Measurements from ENCODE around the gene CAND2.

DNA sequence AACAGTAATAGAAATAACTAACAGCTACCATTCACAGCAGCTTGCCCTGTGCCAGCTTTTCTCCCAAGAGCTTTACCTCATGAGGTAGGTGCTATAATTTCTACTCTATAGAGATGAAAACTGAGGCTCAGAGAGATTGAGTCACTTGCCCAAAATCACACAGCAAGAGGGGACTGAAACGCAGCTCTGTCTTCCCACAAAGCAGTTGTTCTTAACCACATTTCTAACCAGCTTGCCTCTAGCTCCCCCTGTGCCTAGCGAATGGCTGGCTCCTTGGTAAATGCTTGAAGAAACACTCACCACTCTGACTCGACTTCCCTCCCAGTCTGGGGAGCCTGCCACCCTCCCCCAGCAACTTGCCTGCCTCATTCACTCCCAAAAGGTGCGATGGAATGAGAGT lies 21.9 kb upstream of the CAND2 start:
- TF ChIP-seq, protein P1, sequence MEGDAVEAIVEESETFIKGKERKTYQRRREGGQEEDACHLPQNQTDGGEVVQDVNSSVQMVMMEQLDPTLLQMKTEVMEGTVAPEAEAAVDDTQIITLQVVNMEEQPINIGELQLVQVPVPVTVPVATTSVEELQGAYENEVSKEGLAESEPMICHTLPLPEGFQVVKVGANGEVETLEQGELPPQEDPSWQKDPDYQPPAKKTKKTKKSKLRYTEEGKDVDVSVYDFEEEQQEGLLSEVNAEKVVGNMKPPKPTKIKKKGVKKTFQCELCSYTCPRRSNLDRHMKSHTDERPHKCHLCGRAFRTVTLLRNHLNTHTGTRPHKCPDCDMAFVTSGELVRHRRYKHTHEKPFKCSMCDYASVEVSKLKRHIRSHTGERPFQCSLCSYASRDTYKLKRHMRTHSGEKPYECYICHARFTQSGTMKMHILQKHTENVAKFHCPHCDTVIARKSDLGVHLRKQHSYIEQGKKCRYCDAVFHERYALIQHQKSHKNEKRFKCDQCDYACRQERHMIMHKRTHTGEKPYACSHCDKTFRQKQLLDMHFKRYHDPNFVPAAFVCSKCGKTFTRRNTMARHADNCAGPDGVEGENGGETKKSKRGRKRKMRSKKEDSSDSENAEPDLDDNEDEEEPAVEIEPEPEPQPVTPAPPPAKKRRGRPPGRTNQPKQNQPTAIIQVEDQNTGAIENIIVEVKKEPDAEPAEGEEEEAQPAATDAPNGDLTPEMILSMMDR (IDR thresholded peaks at IDR 0.05; ENCODE audit: low read length) = no peak
- TF ChIP-seq EZH2 (IDR thresholded peaks at IDR 0.05; ENCODE audit: borderline replicate concordance, low read length) = no peak

Data from OCI-LY1 (cell line).